PC-9 (cell line): ENCODE data around the gene COTL1.

Experiments used
- CTCF ChIP-seq: fragments of 200-600 bp; sonication (generic); conservative IDR thresholded peaks from 2 replicates; pipeline ENCODE4 v1.6.1; 2017; ENCODE audit warnings: mixed run types, antibody characterized with exemption, mild to moderate bottlenecking, moderate library complexity
- EZH2 ChIP-seq: fragments of 200-600 bp; sonication (generic); IDR thresholded peaks from 2 replicates; pipeline ENCODE4 v1.8.0; 2017; ENCODE audit warnings: antibody characterized with exemption, low read depth

DNA sequence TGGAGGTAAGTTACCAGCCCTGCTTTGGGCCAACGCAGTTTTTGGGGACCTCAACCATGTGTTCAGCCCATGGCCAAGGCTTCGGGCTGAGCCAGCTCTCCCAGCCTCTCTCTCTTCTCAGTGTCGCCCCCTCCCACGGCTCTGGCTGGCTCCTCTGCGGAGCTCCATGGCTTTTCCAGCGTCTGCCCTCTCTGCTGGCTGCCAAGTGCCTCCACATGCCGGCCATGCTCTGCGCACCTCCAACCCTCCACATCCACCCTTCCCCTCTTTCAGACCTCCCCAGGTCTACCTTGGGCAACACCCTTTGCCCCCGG is 23.2 kb downstream of the COTL1 start:
- TF ChIP-seq CTCF (no peak), EZH2 (no peak)
